ENCODE data around the gene UNC79.

Gene UNC79

DNA sequence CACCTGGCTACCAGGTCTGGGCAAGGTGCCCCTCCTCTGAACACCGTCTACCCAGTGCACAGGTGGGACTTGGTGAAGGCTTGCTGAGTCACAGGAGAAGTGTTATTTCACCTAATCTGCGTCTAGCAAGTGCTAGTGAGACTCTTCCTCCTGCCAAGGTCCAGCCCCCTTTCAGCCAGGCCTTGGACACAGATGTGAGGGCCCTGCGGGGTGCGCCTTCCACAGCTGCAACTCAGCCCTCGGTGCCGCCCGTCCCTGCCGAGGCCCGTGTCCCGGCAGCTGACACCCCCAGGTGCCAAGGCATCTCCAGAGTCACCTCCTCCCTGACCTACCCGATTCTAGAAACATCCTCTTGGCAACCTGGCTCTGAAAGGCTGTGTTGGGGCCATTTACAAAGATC is 302.5 kb downstream of the UNC79 start:
- DNase-seq = no peak

DNA sequence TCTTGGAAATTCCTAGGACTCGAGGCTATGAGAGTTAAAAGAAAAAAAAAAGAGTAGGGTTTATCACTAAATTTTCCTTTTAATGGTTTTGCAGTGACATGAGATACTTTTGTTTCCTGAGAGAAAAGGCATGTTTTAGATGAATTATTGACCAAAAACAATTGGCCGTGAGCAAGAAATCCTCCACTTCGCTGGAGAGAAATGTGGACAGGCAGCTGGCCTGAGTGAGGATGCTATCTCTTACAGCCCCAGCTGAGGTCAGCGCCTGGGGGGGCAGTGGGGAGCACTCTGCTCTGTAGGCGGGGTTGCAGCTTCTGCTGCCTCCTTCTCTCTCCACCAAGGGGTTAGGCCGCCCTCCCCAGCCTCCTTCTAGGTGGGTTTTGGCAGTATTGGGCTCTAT is 302.9 kb downstream of the UNC79 start:
- no peak for DNase-seq

DNA sequence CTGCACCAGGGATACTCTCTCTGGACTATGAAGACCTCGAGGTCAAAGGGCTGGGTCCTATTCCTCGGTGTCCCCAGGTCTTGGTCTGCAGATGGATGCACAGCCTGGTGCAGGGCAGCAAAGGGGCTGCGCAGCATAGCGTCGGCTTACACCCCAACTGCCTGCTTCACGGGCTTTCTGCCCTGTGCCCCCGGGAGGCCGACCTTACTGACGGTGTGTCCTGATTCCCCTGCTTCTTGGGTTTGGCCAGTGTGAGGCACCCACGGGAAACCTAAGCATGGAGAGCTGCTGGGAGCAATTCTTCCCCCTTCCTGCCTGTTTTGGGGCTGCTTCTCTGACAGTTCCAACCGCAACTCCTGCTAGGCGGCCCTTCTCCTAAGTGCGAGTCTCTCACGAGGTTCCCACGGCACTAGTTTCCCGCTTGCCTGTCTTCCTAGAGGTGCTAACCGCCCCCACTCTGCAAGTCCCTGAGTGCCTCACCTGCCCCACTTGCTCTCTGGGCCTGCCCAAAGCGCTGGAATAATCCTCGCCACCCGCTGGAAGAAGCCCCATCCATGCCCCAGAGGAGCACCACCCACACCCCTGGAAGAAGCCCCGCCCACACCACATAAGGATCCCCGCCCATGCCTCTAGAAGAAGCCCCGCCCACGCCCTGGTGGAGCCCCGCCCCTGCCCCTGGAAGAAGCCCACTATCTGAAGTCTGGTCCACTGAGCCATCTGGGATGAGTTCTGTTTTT is 303.5 kb downstream of the UNC79 start:
- no peak for DNase-seq

DNA sequence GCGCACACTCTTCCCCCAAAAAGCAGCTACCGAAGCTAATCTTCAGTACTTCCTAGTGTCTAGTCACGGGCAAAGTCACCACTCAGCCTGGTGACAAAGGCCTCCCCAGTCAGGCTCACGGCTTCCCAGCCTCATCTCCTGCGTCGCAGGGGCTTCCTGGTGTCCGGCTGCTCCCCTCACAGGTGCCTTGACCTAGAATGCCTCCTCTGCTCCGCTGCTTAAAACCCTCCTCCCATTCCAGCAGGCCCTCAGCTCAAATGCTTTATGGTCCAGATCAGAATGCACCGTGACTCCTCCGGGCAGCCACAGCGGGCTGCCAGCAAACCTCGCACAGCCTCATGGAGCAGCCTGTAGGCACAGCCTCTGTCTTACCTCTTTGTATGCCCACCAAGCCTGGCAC is 304.5 kb downstream of the UNC79 start:
- DNase-seq = no peak

DNA sequence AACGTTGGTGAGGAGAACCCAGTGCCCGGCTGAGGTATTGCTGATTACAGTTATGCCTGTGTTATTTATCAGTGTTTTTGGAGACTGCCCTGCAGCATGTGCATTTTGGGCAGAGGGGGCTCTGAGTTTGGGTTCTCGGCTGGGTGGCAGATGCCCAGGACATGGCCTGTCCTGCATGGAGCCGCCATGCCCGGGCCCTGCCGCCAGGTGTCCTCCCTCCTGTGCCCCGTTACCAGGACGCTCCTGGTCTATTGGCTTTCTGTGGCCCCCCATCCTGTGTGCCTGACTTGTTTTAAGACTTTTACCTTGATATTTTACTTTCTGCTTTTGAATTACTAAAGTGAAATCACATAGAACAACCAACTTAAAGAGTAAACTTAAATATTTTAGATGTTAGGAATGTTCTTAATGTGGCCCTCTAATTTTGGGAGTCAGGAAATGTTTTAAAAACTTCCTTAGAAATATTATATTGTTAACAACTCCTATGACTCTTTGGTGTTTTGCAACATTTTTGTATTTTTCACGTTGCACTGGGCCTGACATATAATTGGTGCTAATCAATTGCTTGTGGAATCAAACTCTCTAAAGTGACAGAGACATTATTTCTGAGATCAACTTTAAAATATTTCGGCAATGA is 305.8 kb downstream of the UNC79 start:
- no peak for DNase-seq

DNA sequence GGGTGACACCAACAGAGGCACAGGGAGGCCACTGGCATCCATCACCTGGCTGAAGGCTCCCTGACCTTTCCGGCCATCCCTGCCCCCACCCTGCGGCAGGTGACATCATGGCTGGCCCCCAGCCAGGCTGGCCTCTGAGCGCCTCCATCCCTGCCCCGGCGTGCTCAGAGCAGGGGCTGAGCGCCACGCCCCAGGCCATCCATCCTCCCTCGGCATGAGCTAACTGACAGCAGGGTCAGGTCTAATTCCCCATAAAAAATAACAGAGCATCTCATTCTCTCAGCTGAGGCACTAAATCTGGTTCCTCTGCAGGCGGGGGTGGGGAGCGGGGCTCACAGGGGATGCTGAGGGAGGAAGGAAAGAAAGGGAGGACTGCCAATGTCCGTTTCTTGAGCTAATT is 306.9 kb downstream of the UNC79 start:
- no peak for DNase-seq

DNA sequence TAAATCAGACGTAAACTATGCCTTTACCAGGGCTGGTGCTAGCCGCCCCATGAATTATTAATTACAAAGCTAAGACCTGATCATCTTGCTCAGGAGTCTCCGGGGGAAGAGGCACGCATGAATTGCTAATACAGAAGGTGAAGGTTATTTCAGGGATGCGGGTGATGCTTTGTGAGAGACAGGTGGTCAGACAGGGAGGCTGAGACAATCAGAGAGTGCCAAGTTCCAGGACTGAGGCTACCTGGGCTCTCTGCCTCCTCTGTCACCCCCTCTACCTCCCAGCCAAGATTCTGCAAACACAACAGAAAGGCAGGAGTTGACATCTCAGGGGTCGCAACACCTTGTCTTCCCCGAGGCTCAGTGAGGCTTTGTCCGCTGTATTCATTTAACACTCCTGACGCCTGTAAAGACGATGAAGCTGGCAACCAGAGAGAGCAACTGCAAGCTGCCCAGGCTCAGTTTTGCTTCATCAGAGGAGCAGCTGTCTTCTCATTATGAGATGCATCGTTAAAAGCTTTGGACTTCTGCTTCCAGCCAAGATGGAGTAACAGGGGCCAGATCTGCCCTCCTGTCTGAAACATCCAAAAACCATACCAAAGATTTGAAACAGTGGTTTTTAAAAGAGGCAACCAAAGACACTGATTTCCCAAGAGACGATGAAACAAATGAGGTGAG is 311.0 kb downstream of the UNC79 start:
- DNase-seq = no peak

DNA sequence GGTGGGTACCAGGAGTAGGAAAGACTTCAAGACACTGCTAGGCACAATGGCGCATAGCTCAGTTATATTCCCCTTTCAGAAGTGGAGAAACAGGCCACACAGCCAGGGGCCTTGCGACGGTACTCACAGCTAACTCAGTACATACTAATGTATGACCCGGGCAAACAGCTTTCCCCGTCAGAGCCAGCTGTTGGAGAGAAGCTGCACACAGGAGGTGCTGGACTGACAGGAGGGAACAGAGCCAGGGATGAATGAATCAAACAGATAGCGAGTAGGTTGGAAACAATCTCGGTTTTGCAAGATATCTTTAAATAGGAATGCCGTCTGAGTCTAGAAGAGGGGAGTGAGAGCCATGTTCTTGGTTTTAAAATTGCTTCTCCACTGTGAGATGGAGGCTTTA is 312.0 kb downstream of the UNC79 start:
- no peak for DNase-seq

DNA sequence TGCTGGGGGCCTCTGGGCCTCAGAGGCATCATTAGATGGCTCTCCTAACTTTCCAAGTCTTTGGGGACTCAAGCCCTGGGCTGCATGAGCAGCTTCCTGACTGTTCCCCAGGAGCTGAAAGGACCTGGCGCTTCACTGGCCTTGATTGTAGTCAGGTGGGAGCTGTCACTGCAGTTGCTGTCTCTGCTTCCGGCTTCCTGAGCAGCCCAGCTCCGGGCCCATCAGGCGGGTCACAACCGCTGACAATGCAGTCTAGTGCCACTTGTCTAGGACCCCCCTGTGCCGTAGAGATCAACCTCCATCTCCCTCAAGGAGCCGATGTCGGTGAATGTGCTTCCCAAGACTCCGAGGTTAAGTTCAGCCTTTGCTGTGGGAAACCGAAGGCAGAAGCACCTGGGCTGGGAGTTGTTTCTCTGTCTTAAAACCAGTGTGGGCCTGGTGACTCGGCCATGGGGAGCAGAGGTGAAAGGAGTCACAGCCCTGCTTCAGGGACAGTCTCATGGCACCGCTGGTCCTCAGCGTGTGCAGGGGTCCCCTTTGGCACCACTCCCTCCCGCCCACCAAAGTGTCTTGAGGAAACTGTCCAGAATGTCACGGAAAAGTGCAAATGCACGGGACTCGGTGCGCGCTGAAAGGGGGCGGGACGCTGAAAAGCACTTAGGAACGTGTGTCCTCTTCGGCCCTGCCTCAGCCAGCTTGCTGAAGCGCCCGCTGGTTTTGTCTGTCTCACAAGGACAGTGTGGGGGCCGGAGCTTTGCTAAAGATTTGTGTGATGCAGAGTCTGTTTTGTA is 312.7 kb downstream of the UNC79 start:
- no peak for DNase-seq

DNA sequence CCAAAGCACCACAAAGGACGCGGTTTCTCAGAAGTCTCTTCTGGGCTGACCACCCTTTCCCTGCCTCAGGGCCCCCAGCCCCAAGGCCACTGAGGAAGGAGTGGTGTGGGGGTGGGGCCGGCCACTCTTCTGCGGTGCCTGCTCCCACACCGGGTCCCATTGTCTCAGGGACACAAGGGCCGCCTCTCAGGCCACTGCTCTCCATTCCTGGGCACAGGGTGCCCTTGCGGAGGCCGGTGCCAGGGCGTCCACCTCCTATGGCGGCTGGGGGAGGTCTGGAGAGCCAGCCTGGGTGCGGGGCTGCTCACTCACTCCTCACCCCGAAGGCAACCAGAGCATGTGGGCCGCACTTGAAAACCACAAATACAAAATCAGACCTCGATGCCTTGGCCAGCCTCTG is 313.4 kb downstream of the UNC79 start:
- DNase-seq = no peak

DNA sequence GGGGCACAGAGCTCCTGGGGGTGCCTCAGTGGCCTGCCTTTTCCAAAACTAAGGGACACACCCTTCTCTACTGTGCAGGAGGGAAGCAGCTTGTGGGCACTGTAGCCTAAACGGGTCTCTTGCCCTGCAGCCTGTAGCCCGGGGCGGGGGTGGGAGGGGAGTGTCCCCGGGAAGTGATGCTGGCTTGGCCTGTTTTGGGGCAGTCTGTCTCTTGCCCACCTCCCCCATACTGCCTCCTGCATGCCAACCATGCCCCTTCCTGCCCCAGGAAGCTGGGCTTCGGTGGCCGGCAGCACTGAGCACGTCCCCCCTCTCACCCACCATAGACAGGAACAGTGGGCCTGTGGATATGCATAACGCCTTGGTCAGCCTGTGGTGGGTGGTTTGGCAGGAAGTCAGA is 314.1 kb downstream of the UNC79 start:
- DNase-seq = no peak

DNA sequence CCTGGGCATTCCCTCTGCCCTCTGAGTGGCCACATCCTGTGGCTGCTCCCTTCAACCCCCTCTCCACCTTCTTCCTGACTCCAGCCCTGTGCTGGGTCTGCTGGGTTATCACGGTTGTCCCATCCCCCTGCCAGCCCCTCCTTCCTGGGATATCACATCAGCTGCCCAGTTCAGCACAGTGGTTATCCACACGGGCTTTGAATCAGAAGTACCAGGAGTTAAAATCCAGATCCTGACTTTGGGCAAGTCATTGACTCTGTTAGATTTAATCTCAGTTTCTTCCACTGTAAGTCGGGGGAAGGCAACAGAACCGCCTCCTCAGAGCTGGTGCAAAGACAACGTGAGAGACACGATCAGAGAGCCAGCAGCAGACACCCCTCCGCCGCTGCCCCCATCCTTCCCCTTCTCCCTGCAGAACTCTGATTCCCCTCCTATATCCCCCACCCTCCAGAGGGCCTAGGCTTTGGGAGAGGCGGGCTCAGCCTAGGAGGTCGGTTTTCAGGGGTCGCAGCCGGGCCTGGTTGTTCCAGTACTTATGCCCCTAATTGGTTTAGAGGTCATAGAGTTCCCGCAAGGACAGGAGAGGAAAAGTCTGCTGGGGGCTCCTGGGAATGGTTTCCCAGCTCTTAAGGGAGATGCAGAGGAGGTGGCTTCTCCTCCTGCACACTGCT is 315.0 kb downstream of the UNC79 start:
- DNase-seq = no peak

DNA sequence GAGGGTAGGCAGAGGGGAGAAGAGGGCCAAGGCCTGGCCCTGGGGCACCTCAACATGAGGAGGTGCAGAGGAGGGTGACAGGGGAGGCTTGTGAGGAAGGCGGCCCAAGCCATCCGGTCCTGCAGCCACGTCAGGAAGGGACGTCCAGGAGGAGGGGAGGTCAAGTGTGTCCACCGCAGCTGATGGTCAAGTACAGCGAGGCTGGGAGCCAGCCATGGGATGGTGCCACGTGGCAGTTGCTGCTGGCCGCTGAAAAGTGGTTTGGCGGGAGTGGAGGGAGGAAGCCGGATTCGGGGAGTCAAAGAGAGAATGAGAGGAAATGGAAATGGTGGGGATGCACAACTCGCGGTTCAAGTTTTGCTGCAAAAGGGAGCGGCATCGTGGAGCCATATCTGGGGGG is 316.4 kb downstream of the UNC79 start:
- no peak for DNase-seq

DNA sequence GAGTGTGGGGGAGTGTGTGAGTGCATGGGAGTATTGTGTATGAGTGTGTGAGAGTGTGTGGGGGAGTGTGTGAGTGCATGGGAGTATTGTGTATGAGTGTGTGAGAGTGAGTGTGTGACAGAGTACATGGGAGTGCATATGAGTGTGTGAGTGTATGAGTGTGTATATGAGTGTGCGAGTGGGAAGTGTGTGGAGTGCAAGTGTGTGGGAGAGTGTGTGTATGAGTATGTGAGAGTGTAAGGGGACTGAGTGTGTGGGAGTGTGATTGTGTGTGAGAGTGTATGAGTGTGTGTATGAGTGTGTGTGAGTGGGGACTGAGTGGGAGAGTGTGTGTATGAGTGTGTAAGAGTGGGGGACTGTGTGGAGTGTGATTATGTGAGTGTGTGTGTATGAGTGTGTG is 316.8 kb downstream of the UNC79 start:
- DNase-seq = no peak

DNA sequence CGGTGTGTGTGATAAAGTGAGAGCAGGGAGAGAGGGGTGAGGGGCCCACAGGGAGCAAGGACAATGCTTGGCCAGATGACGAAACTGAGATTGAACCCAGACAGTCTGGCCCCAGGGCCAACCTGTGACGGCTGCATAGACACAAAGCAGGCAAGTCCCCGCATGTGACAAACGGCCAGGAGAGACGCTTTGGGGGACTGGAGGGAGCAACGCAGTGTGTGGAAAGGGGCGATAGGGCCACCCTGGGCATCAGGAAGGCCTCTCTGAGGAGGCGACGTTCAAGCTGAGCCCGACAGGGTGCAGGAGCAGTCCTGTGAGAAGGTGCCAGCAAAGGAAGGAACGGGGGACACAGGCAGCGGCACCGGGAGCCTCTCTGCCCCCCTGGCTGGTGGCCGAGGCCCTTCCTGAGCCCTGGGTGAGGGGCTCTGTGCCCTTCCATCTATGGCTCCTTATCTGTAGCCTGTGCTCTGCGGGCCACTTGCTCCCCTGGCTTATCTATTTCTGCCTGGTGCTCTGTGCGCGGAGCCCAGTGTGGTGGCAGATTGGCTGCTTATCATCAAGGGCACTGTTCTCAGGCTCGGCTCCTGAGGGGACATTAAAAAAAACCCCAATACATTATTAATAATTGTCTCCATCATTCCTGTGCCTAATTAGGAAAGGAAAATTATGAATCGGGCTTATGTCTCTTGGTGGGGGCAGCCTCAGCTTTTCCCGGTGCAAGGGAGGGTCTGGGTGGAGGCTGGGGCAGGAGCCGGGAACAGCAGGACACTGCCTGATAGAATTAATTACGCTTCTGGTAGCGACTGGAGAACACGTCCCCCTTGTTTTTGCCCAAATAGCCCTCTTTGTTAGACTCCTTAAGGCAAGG is 317.7 kb downstream of the UNC79 start:
- DNase-seq = no peak

DNA sequence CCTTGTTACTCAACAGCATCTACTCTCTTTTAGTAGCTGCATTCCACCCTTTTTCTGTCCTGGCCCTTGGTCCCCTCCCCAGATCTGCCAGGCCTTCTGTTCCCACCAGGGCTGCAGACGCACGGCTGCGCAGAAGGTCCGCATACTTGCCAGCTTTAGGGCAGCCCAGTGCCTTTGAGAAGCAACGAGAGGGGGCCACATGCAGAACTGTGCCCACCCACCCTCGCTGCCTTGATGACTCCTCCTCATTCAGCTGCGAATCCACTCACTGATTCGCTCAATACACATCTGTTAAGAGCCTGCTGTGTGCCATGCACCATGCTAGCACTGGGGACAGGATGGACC is 318.3 kb downstream of the UNC79 start:
- DNase-seq = no peak

DNA sequence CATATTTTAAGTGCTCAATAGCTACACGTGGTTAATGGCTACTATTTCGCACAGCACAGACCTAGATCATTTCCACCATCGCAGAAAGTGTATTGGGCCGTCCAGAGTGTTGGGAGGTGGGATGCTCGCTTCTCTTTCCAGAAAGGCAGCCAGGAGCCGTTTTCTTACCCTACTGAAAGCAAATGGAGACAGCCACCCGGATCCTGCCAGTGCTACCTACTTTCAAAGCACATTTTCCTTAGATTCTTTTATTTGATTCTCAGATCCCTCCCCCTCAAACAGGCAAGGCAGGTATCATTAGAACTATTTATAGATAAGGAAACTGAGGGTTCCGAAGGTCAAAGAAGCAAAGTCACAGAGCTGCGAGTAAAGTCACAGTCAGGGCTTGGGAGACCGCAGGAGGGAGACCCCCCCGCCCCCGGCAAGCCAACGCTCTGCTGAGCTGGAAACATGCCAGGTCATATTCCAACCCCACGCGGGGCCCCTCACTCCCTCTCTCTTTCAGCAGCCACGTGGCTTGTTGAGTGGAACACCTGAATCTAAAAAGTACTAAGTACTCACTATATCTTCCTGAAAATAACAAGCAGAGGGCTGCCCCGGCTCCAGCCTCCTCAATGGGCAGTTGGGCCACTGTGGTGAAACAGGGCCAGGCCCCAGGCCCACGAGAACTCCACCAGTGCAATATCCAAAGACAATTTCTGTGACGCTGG is 321.4 kb downstream of the UNC79 start:
- DNase-seq = no peak

DNA sequence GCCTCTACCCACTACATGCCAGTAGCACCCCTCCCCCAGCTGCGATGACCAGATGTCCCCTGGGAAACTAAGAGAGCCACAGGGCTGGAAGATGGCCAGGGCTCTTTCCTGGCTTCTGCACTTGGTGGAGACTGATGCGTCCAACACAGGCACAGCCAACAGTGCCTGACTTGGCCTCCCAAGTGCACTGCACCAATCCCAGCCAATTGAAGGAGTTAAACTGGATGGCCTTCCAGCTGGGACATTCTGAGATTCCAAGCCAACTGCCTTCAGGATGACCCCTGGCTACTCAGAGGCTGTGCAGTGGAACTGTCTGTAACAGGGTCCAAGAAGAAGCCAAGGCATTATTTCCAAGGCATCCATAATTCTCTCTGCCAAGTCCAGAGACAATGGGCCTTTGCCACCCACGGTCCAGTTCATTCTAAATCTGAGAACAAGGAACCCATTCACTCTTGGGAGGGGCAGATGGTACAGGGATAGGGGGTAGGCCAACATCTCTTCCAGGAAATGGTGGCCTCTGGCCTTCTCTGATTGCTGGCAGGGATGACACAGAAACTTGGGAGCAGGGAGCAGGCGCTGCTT is 322.3 kb downstream of the UNC79 start:
- DNase-seq = no peak

DNA sequence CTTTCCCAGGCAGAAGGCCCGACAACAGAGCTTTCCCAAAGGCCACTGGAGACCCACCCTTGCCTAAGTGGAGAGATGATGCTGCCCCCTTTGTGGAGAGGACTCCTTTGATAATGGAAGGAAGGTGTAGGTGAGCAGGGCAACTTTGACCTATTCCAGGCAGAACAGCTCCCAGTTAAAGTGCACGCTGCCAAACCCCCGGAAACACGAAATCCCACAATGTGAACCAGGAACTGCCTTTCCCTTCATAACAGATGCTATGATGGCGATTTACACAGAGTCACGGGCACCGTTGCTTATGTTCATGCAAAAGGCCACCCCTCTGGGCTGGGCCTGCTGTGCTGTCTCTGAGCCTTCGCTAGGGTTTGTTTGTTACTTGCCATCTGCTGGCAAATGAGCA is 322.9 kb downstream of the UNC79 start:
- no peak for DNase-seq

DNA sequence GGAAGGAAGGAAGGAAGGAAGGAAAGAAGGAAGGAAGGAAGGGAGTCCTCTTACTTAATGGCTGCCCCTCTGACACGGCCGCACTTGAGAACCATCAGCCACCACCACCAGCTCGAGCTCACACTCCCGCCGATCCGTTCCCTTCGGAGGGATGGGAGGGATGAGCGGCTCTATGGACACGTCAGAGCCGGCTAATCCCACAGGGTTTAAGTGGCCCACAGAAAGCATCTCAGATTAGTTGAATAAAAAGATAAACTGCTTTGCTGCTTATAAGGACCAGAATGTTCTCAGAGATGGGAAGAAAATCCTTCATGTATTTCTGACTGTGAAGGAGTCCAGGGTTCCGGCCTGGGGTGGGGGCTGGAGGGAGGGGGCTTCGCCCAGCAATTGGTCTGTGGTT is 326.5 kb downstream of the UNC79 start:
- no peak for DNase-seq

Measured in stimulated activated CD4-positive, alpha-beta T cell treated with anti-CD3 and anti-CD28 coated beads, Interleukin-4, amount 100 ng/mL, for 24 hours (primary cell).